AG04449 (cell line): ENCODE results near the gene SSTR3.

Experiments
- CTCF ChIA-PET: fragments of 350-600 bp; formaldehyde crosslinking; extraction: SDS; loops from one replicate; lab custom pipeline; 2021; ENCODE audit warnings: antibody characterized with exemption; lab: Yijun Ruan, JAX
- POLR2A ChIA-PET: fragments of 400-600, 350-600 bp; formaldehyde crosslinking; extraction: SDS; loops from one replicate; lab custom pipeline; 2020; ENCODE audit warnings: antibody characterized with exemption, inconsistent platforms; lab: Yijun Ruan, JAX
- DNase-seq: peaks from one replicate; pipeline ENCODE4 v3.0.0-alpha.2; 2010; ENCODE audit warnings: low read depth, low spot score
- H3K4me3 ChIP-seq: 2 replicates; pipeline ENCODE4 v1.5.1; 2011; ENCODE audit warnings: low read depth, mild to moderate bottlenecking, control low read depth, low read length
- CTCF ChIP-seq: IDR thresholded peaks from one replicate; pipeline ENCODE4 v1.5.1; 2011; ENCODE audit warnings: mild to moderate bottlenecking, moderate library complexity, low read length, control low read depth, inconsistent platforms; ENCODE audit not compliant: insufficient read depth; ENCODE audit errors: missing control alignments

Gene SSTR3

GRCh38 chr22:37209140-37209845 lies 3.0 kb downstream of the SSTR3 start:
- POLR2A ChIA-PET, result no interaction called here
- CTCF ChIA-PET, result interaction anchor here (1.1 to 6.8 kb wide), 4 partner anchors 8 to 44 kb away, joined by 4 to 61 read pairs (median 6); no protein-coding TSS in a partner anchor

GRCh38 chr22:37208401-37209139 lies 3.7 kb downstream of the SSTR3 start:
- POLR2A ChIA-PET, result no interaction called here
- no peak overlapping the region for H3K4me3 ChIP-seq
- no peak for TF ChIP-seq CTCF
- CTCF ChIA-PET, result interaction anchor here (0.5 to 6.8 kb wide), 3 partner anchors 9 to 43 kb away, joined by 3 to 61 read pairs (median 4); no protein-coding TSS in a partner anchor
- DNase-seq, result no peak

More at GRCh38 chr22:37209140-37209845, 3.0 kb downstream of the SSTR3 start:
- no peak for TF ChIP-seq CTCF
- H3K4me3 ChIP-seq, result no peak overlapping the region
- DNase-seq, result no peak

- POLR2A ChIA-PET, result no interaction called here
- no peak for TF ChIP-seq CTCF
- CTCF ChIA-PET, result interaction anchor here (0.5 to 6.8 kb wide), 3 partner anchors 8 to 20 kb away, joined by 3 to 61 read pairs (median 3); no protein-coding TSS in a partner anchor
- DNase-seq, result no peak
- no peak overlapping the region for H3K4me3 ChIP-seq
These were observed 4.3 kb downstream of the SSTR3 start for GRCh38 chr22:37207981-37208380.

GRCh38 chr22:37206841-37207821 lies 5.1 kb downstream of the SSTR3 start:
- DNase-seq, result no peak
- POLR2A ChIA-PET, result no interaction called here
- CTCF ChIA-PET, result interaction anchor here (1.0 to 2.5 kb wide), 2 partner anchors 16 to 53 kb away, joined by 3 to 11 read pairs; no protein-coding TSS in a partner anchor
- no peak for TF ChIP-seq CTCF
- no peak overlapping the region for H3K4me3 ChIP-seq

GRCh38 chr22:37206118-37206840 lies 6.0 kb downstream of the SSTR3 start:
- POLR2A ChIA-PET, result no interaction called here

More at GRCh38 chr22:37206118-37206840, 6.0 kb downstream of the SSTR3 start:
- CTCF ChIA-PET, result interaction anchor here (0.9 to 2.5 kb wide), 3 partner anchors 20 to 54 kb away, joined by 3 to 11 read pairs (median 3); no protein-coding TSS in a partner anchor
- DNase-seq, result no peak
- no peak overlapping the region for H3K4me3 ChIP-seq
- TF ChIP-seq CTCF, result no peak
